D341Med (cell line): Measurements from ENCODE around the gene C10orf105.

ENCODE experiments used
- DNase-seq: peaks from one replicate; pipeline ENCODE4 v3.0.0; 2012; ENCODE audit warnings: low spot score

The C10orf105 gene

DNA sequence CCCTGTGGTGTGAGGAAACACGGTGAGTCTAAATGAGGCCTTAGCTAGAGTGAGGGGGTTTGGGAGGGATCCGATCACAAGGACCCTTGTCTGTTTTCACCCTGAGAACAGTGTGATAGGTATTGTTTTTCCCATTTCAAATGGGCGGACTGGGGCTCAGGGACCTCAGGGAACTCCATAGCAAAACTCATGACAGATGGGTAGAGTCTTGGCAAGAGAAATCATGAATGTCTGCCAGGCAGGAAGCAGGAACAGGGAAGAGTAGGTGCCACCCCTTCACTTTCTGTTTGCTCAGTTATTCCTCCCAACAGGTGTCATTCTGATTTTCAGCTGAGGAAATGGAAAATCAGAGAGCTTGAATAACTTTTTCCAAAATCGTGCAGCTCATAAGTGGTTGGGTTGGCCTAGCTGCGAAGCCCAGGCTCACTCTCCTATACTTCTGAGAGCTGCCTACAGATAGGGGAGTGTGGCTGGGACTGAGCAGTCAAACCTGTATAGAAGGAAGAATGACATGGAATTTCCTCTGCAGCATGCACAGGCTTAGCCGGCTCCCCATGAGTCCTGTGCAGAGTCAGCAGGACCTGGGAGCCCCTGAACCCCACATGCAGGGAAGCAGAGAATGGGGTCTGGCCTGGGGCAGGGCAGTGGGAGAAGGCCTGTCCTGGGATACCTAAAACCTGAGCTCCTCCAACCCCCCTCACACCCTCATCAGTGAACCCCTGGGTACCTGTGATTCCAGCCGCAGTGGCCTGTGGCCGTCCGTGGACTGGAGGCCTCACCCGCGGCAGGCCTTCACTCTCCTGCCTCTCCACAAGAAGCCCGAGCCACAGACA is 17.6 kb upstream of the C10orf105 start:
- DNase-seq: no peak

DNA sequence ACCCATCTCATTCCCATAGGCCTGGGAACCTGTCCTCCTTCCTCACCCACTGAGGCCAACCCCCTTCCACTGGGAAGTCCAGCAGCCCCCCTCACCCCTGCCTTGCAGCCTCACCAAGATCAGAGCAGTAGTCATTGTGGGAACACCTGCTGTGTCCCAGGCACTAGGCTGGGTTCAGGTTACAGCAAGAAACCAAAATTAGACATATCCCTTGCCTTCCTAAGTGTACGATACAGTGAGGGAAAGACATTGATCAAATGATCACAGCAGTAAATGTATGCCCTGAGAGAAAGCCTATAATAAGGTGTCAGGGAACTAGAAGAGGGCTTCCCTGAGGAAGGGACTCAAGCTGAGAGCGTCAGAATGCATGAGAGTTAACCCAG is 17.0 kb upstream of the C10orf105 start:
- DNase-seq: no peak

GRCh38 chr10:71735709-71736569 is 16.4 kb upstream of the C10orf105 start:
- DNase-seq: no peak

DNA sequence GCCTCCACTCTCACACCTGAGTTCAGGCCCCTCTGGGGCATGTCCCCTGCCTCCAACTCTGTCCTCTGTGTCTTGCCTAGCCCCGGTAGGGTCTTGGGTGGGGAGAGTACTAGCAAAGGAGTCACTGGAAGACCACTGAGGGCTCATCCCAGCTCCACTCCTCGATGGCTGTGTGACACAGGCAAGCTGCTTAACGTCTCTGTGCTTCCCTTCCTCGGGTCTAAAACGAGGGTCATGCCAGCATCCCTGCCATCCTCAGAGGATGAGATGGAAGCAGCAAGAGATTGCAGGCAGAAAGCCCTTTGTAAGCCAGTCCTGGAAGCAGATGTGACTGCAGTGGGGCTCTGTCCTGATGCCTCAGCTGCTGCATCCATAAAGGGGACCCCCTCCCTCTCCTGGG is 15.2 kb upstream of the C10orf105 start:
- DNase-seq: no peak

DNA sequence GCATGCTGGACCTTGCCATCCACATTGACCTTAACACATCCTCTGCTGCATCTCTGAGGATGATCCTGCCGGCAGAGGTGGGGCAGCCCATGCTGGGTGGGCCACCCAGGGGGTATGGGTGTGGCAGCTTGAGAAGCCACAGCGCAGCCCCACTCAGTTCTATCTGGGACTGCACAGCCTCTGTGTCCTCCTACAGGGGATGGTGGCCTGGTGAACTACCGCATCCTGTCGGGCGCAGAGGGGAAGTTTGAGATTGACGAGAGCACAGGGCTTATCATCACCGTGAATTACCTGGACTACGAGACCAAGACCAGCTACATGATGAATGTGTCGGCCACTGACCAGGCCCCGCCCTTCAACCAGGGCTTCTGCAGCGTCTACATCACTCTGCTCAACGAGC is 12.2 kb upstream of the C10orf105 start:
- no peak for DNase-seq

DNA sequence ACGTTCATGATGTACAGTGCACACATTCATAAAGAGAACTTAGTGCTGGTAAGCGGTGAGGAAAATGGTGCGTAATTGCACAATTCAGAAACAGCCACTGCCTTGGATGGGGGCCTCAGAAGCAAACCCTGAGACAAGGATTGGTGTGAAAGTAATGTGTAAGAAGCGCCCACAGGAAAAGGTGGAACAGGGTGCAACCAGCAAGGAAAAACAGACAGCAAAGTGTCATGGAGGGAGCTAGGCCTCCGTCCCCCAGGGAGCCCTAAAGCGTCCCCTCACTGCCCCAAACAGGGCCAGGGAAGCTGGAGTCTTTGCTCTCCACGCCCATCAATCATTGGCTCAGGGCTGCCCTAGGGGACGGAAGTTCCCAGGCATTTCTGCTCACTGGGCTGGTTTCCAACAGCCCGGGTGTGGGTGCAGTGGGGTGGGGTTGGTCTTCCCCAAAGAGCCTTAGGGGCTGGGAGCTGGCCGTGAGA is 9.6 kb upstream of the C10orf105 start:
- DNase-seq: no peak

GRCh38 chr10:71727738-71728737 is 8.5 kb upstream of the C10orf105 start:
- peak; percentile 41 for DNase-seq

DNA sequence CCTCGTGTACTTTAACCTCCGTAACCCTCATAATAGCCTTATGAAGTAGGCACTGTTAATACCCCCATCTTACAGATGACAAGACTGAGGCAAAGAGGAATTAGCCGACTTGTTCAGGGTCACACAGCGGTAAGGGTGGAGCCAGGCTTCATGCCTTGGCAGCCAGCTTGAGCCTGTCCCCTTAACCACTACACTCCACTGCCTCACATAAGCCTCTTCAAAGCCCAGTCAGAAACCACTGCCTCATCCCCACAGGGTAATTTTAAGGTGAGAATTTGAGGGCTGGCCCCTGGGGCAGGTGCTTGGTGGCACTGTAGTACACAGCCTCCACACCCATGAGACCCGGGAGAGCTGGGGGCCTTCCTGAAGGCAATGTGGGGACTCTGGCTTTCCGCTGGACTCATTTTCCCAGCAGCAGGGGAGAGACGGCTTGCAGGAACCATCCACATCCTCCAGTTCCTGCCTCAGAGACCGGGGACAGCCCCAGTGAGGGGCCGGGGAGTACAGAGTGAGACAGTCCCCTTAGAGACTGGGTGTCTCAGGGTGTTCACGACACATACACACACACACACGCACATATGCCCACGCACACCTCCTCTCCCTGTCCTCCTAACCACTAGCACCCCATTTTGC is 7.6 kb upstream of the C10orf105 start:
- DNase-seq: no peak

DNA sequence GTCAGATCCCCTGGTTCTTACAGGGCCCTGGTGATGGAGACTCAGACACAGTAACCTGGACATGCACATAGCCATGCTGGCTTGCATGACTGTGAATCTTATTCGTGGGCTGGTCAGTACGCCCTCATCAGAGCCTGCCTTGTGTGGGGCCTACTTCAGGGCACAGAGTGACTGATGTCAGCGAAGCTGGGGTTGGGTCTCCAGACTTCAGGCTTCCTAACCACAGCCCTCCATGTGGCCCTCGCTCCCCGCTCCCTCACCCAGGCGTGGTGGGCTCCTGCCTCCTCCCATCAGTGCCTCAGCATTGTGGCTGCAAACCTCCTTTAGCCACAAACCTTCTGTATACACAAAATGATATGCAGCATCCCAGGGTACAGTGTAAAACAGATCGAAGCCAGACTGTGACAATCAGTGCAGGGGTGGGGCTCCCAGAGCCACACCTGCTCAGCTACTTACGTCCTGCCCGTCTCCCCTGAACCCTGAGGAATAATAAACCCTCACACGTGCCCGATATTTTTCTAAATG is 7.1 kb upstream of the C10orf105 start:
- no peak for DNase-seq

- DNase-seq: no peak
Measured at GRCh38 chr10:71725998-71726579, 6.5 kb upstream of the C10orf105 start.

DNA sequence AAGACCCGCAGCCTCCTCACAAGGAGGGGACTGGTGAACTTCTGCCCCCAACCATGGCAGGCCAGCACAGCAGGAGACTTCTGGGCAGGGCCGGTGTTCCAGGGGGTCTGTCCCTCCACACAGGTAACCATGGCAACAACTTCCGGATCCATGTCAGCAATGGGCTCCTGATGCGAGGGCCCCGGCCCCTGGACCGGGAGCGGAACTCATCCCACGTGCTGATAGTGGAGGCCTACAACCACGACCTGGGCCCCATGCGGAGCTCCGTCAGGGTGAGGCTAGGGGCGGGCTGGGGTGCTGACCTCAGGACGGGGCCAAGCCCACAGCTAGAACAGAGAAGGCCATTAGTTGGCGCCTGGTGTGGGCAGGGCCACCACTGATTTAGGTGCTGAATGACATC is 5.7 kb upstream of the C10orf105 start:
- no peak for DNase-seq

DNA sequence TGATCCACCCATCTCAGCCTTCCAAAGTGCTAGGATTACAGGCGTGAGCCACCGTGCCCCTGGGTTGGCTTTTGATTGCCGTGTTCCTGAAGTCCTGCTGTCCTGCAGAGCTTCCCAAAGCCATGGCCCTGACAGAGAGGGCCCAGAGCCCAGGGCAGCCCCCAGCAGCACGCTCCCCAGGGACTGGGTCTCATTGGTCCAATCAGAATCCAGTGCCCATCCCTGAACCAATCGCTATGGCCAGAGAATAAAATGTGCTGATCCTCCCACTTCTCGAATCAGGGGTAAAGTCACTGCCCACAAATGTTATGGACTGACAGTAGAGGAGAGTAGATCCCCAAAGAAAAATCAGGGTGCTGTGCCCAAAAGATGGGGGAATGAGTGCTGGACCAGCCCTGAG is 5.0 kb upstream of the C10orf105 start:
- no peak for DNase-seq

DNA sequence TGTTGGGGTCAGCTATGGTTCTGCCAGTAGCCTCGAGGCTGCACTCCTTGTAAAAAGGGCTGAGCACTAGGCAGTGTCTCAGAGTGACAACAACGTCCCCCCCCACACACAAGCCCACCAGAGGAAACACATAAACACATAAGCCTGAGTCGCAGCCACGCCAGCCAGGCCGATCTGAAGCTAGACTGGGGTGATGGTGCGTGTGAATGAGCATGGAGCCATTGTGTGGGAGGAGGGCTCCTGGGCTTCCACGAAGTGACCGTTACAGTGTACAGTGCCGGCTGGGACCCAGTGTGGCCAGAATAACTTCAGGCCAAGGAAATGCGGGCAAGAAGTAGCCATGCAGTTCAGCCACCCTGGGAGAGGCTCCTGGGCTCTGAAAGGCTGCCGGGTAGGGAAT is 3.7 kb upstream of the C10orf105 start:
- no peak for DNase-seq

DNA sequence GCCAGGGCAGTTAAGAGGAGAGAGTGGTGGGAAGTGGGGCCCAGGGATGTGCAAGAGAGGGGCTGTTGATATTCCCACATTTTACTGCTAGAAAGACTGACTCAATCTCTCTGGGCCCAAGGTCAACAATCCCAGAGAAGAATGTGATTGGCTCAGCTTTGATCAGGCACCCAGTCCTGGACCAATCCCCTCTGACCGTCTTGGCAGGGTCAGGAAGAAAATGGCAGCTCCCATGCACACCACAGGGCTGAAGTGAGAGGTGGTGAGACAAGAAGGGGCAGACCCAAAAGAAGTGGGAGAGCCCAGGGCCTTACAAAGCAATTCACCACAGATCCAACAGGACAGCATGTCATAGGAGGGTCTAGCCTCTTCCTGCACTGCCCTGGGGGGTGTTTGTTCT is 3.3 kb upstream of the C10orf105 start:
- no peak for DNase-seq

DNA sequence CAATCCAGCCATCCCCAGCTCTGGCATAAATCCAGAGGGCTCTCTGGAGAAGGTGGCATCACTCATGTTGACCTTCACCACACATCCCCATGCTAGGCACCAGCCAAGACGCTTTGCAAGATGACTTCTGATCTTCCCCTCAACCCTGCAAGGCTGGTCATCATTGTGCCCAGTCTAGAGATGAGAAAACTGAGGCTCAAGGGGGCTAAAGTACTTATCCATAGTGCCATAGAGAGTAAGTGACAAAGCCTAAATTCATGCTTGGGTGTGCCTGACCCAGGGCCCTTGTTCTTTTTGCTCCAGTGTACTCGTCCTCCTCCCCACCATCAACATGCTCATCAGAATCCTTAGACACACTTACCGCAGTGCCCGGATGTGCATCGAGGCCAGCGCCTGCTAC is 1.7 kb upstream of the C10orf105 start:
- no peak for DNase-seq

DNA sequence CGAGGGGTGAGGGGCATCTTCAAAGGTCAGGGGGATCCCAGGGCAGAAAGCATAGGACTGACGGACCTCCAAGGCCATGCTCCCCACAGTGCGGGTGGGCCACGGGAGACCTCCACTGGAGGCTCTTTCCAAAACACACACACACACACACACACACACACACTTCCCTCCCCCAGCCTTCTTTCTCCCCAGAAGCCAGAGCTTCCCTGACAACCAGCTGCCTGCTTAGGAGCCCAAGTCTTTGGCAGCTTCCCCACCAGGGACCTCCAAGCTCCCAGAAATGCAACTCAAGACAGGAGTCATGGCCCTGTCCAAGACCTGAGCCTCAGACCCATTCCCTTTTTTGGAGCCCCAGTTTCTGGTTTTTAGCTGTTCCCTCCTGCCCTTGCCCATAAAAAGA is 710 bp upstream of the C10orf105 start:
- no peak for DNase-seq

DNA sequence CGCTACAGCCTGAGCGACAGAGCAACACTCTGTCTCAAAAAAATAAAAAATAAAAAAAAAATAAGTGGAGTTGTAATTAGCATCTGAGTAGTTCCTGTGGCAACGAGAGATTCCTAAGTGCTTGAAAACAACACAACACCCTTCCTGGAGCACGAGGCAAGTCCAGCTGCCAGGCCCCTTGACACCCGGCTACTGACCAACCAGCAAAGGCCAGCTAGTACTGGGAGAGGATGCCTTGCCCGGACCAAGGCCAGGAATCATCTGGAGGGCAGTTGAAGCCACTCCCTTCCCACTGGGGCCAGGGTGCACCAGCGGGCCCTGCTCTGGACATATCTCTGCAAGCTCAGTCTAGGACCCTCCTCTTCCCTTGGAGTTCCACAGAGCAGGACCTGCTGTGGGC is 536 bp downstream of the C10orf105 start:
- no peak for DNase-seq

- DNase-seq: no peak
Measured at GRCh38 chr10:71718165-71718698, 1.3 kb downstream of the C10orf105 start.

DNA sequence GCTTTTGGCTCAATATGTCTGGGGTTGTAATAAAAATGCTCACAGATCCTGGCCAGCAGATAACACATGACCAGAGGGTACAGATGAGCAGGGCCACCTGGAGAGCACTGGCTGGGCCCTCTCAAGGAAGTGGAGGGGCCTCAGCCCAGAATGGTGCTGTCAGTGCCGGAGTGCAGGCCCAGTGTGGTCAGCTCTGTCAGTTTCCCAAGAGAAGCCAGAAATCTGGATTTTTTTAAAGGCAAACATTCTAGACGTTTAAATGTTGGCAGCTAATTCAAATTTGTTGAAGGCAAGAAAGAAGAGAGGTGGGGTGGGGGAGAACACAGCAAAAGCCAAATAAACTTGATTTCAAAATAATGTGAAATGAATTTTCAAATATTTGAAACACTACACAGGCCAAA is 2.0 kb downstream of the C10orf105 start:
- DNase-seq: no peak

DNA sequence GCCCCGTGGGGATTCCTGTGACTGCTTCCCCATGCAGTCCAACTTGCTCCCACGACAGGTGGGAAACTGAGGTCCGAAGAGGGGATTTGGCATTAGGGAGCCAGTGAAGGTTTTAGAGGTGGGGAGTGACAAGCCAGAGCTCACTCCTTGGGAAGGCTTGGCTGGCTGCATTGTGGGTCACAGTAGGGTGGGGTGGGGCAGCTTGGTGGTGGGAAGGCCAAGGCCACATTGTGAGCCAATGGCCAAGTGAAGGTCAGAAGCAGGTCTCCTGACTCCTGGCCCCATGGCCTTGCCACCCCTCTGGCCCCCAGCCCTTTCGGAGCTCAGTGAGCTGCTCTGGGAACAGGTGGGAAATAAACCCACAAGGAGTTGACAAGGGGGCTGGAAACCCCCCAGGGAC is 2.5 kb downstream of the C10orf105 start:
- no peak for DNase-seq

DNA sequence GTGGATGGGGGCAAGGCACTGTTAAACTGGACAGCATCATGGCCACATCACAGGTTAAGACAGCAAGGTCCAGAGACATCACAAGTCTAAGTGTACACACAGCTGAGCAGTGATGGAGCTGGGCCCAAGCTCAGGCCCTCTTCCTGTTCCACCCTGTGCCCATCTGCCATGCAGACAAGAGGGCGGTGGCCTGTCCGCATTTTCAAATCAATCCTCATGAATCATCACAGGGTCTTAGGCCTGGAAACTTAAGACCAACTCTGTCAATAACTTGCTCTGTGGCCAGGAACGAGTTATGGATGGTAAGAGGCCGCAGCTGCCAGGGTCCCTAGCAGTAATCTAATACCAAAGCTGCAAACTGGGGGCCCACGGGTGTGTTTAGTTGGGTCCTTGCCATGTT is 3.2 kb downstream of the C10orf105 start:
- no peak for DNase-seq
